Thyroid gland (tissue), 4 donors: Measurements from ENCODE around the gene BNC1.

Source experiments
- CTCF ChIP-seq, 6 experiments: fragments of 200-600 bp in 3 of 6; fragments of 450-650 bp in 3 of 6; sonication (generic) in 3 of 6; IDR thresholded peaks; one replicate each; pipeline ENCODE4 v1.5.1; 2016 to 2019; ENCODE audit warnings: antibody characterized with exemption in 6 of 6, mild to moderate bottlenecking in 2 of 6, inconsistent platforms in 1 of 6, moderate library complexity in 1 of 6
- POLR2A ChIP-seq, 2 donors: fragments of 450-650 bp; IDR thresholded peaks; one replicate each; pipeline ENCODE4 v1.6.1; 2017; ENCODE audit warnings: antibody characterized with exemption in 2 of 2, mild to moderate bottlenecking in 2 of 2, moderate library complexity in 1 of 2

GRCh38 chr15:83230242-83230641 lies 54.2 kb downstream of the BNC1 start:
- no peak for TF ChIP-seq CTCF (IDR thresholded peaks at IDR 0.05)
- TF ChIP-seq POLR2A (IDR thresholded peaks at IDR 0.05) = no peak
